ENCODE data around the gene MPDZ. TPM values are rescaled to one million over a fixed set of nuclear protein-coding genes. Genes with fewer than 3 reads are reported as not detected.
A peak's percentile ranks its signal among the peaks of the same experiment; 100 is the strongest.

The MPDZ gene
- polyA plus RNA-seq, 1 donor (not counting 4 experiments of a cell fraction or from before 2014, with no cell fraction given), result 9.0 TPM

GRCh38 chr9:13274886-13275641 is 4.4 kb downstream of the MPDZ start:
- Histone ChIP-seq H3K36me3 (ENCODE audit: control insufficient read depth in 2 of 2, extremely low read depth in 1 of 2, insufficient read depth in 2 of 2, low read length in 2 of 2) (no peaks in the 10 kb centered on the region), H3K4me2 (ENCODE audit: control insufficient read depth, extremely low read depth, insufficient read depth, low read depth, low read length) (no peak overlapping the region), H3K9me3 (ENCODE audit: control insufficient read depth, low read depth, low read length) (no peaks in the 10 kb centered on the region), H3K9me1 (ENCODE audit: control insufficient read depth, extremely low read depth, insufficient read depth, low read length) (no peaks in the 10 kb centered on the region), H3K27me3 (ENCODE audit: control insufficient read depth, extremely low read depth, insufficient read depth, low read length) (no peaks in the 10 kb centered on the region), H3K79me2 (ENCODE audit: control insufficient read depth, insufficient read depth, low read length) (peaks cover 3% of the 10 kb centered on the region), H4K20me1 (ENCODE audit: control insufficient read depth, extremely low read depth, insufficient read depth, low read length) (no peaks in the 10 kb centered on the region), H3K4me1 (ENCODE audit: control insufficient read depth, extremely low read depth, insufficient read depth, low read length) (peaks cover 9% of the 10 kb centered on the region), H3K27ac (ENCODE audit: control insufficient read depth, insufficient read depth, low read length) (no peak overlapping the region), H2AFZ (ENCODE audit: control insufficient read depth, low read length) (no peak overlapping the region), H3K9ac (ENCODE audit: control insufficient read depth, extremely low read depth, insufficient read depth, low read length) (no peak overlapping the region), H3K4me3 (ENCODE audit: control insufficient read depth in 2 of 3, extremely low read depth in 1 of 3, insufficient read depth in 2 of 3, low read depth in 1 of 3, low read length in 3 of 3) (no peak overlapping the region)
- FAIRE-seq (peak; percentile 44), DNase-seq (ENCODE audit: low read depth, low spot score) (no peak)
- TF ChIP-seq CTCF (optimal IDR thresholded peaks at IDR 0.05 in 1 of 3, IDR thresholded peaks at IDR 0.05 in 1 of 3, conservative IDR thresholded peaks at IDR 0.05 in 1 of 3; ENCODE audit: extremely low read depth in 1 of 3, insufficient read depth in 2 of 3, low read length in 3 of 3) (no peak), EZH2 (IDR thresholded peaks at IDR 0.05; ENCODE audit: low read length) (no peak)
- dilution Hi-C loops (cut with MboI; ENCODE audit: extremely low pct_ligation_motif_present, low sequenced_read_pairs), result no loop called here

GRCh38 chr9:13270734-13271133 is 8.8 kb downstream of the MPDZ start:
- Histone ChIP-seq H4K20me1 (ENCODE audit: control insufficient read depth, extremely low read depth, insufficient read depth, low read length) (no peaks in the 10 kb centered on the region), H3K79me2 (ENCODE audit: control insufficient read depth, insufficient read depth, low read length) (peaks cover 1% of the 10 kb centered on the region), H3K4me3 (ENCODE audit: control insufficient read depth in 2 of 3, extremely low read depth in 1 of 3, insufficient read depth in 2 of 3, low read depth in 1 of 3, low read length in 3 of 3) (no peak overlapping the region), H3K9ac (ENCODE audit: control insufficient read depth, extremely low read depth, insufficient read depth, low read length) (no peak overlapping the region), H3K4me2 (ENCODE audit: control insufficient read depth, extremely low read depth, insufficient read depth, low read depth, low read length) (no peak overlapping the region), H3K9me1 (ENCODE audit: control insufficient read depth, extremely low read depth, insufficient read depth, low read length) (no peaks in the 10 kb centered on the region), H3K36me3 (ENCODE audit: control insufficient read depth in 2 of 2, extremely low read depth in 1 of 2, insufficient read depth in 2 of 2, low read length in 2 of 2) (no peaks in the 10 kb centered on the region), H3K4me1 (ENCODE audit: control insufficient read depth, extremely low read depth, insufficient read depth, low read length) (peaks cover 15% of the 10 kb centered on the region), H3K27me3 (ENCODE audit: control insufficient read depth, extremely low read depth, insufficient read depth, low read length) (no peaks in the 10 kb centered on the region), H2AFZ (ENCODE audit: control insufficient read depth, low read length) (no peak overlapping the region), H3K27ac (ENCODE audit: control insufficient read depth, insufficient read depth, low read length) (no peak overlapping the region), H3K9me3 (ENCODE audit: control insufficient read depth, low read depth, low read length) (no peaks in the 10 kb centered on the region)
- no peak for DNase-seq (ENCODE audit: low read depth, low spot score)
- no peak for FAIRE-seq
- TF ChIP-seq CTCF (optimal IDR thresholded peaks at IDR 0.05 in 1 of 3, IDR thresholded peaks at IDR 0.05 in 1 of 3, conservative IDR thresholded peaks at IDR 0.05 in 1 of 3; ENCODE audit: extremely low read depth in 1 of 3, insufficient read depth in 2 of 3, low read length in 3 of 3) (no peak), EZH2 (IDR thresholded peaks at IDR 0.05; ENCODE audit: low read length) (no peak)
- dilution Hi-C loops (cut with MboI; ENCODE audit: extremely low pct_ligation_motif_present, low sequenced_read_pairs), result no loop called here

All from keratinocyte (primary cell).